Neural progenitor cell (in vitro differentiated cells): ENCODE measurements around the gene TENT5C. TPM values are rescaled to one million over a fixed set of nuclear protein-coding genes. Genes with fewer than 3 reads are reported as not detected.

Experiments used
- DNase-seq: peaks from one replicate; pipeline ENCODE4 v3.0.0-alpha.2; 2016; ENCODE audit warnings: low spot score
- H2AFZ ChIP-seq: fragments of 200-600 bp; sonication (generic); replicated peaks from 2 replicates; pipeline ENCODE4 v1.6.1; 2016; ENCODE audit warnings: antibody characterized with exemption
- H3F3A ChIP-seq: fragments of 200-600 bp; sonication (generic); 2 replicates; pipeline ENCODE4 v1.6.1; 2016; ENCODE audit warnings: antibody characterized with exemption, low read depth
- H3K27ac ChIP-seq: fragments of 200-600 bp; sonication (generic); 2 replicates; pipeline ENCODE4 v1.5.1; 2016; ENCODE audit warnings: mild to moderate bottlenecking
- H3K27me3 ChIP-seq: fragments of 200-600 bp; sonication (generic); 2 replicates; pipeline ENCODE4 v1.6.1; 2016; ENCODE audit warnings: mild to moderate bottlenecking, moderate library complexity
- H3K36me3 ChIP-seq: fragments of 200-600 bp; sonication (generic); 2 replicates; pipeline ENCODE4 v1.5.1; 2016
- H3K4me1 ChIP-seq: fragments of 200-600 bp; sonication (generic); 2 replicates; pipeline ENCODE4 v1.6.1; 2016; ENCODE audit warnings: mixed run types
- H3K4me2 ChIP-seq: fragments of 200-600 bp; sonication (generic); 2 replicates; pipeline ENCODE4 v1.6.1; 2016
- H3K4me3 ChIP-seq: fragments of 200-600 bp; sonication (generic); 2 replicates; pipeline ENCODE4 v1.5.1; 2016
- H3K79me2 ChIP-seq: fragments of 200-600 bp; sonication (generic); 2 replicates; pipeline ENCODE4 v1.6.1; 2016; ENCODE audit warnings: low read depth
- H3K9ac ChIP-seq: fragments of 200-600 bp; sonication (generic); 2 replicates; pipeline ENCODE4 v1.6.1; 2016
- H3K9me3 ChIP-seq: fragments of 200-600 bp; sonication (generic); 2 replicates; pipeline ENCODE4 v1.5.1; 2016; ENCODE audit warnings: low read depth
- H4K20me1 ChIP-seq: fragments of 200-600 bp; sonication (generic); 2 replicates; pipeline ENCODE4 v1.6.1; 2016; ENCODE audit warnings: low read depth
- H3K27ac Mint-ChIP-seq: 3 replicates; pipeline ENCODE4 v1.8.0; 2021; ENCODE audit warnings: mixed read lengths
- H3K27me3 Mint-ChIP-seq: 2 replicates; pipeline ENCODE4 v1.8.0; 2022; ENCODE audit warnings: low read depth, mild to moderate bottlenecking, inconsistent platforms, moderate library complexity, mixed read lengths; ENCODE audit not compliant: insufficient read depth
- H3K36me3 Mint-ChIP-seq: 3 replicates; pipeline ENCODE4 v1.8.0; 2021; ENCODE audit warnings: mixed read lengths
- H3K4me1 Mint-ChIP-seq: 3 replicates; pipeline ENCODE4 v1.8.0; 2021; ENCODE audit warnings: mixed read lengths
- H3K4me3 Mint-ChIP-seq: 3 replicates; pipeline ENCODE4 v1.8.0; 2021; ENCODE audit warnings: mild to moderate bottlenecking, moderate library complexity, mixed read lengths
- H3K9me3 Mint-ChIP-seq: 3 replicates; pipeline ENCODE4 v1.8.0; 2020; ENCODE audit warnings: mixed read lengths
- CTCF ChIP-seq: fragments of 200-600 bp; sonication (generic); IDR thresholded peaks from 2 replicates; pipeline ENCODE4 v1.5.1; 2017; ENCODE audit warnings: antibody characterized with exemption, mild to moderate bottlenecking
- EZH2 ChIP-seq: fragments of 200-600 bp; sonication (generic); IDR thresholded peaks from 2 replicates; pipeline ENCODE4 v1.6.1; 2017; ENCODE audit warnings: antibody characterized with exemption, mild to moderate bottlenecking, moderate library complexity
- EZH2phosphoT487 ChIP-seq: fragments of 200-600 bp; sonication (generic); IDR thresholded peaks from 2 replicates; pipeline ENCODE4 v1.6.1; 2017; ENCODE audit warnings: antibody characterized with exemption
- total RNA-seq: library from RNA; depleted of rRNA; stranded (reverse); fragments of >200 nt; gene quantifications from 2 replicates; pipeline ENCODE4 v1.2.3, GENCODE V29; 2015; ENCODE audit warnings: low replicate concordance

Gene TENT5C
- total RNA-seq, 1 donor from 2014 or later, result 0.39 TPM

GRCh38 chr1:117663156-117663902 is 57.5 kb downstream of the TENT5C start:
- H3K4me3 Mint-ChIP-seq, result no peak overlapping the region
- no peak overlapping the region for H3K27ac Mint-ChIP-seq
- TF ChIP-seq EZH2phosphoT487, result no peak
- TF ChIP-seq EZH2, result no peak
- TF ChIP-seq CTCF, result no peak
- H3K9me3 Mint-ChIP-seq, result no peaks in the 10 kb centered on the region
- no peak overlapping the region for H3K4me3 ChIP-seq
- DNase-seq, result no peak
- H3K36me3 Mint-ChIP-seq, result no peaks in the 10 kb centered on the region
- H4K20me1 ChIP-seq, result no peaks in the 10 kb centered on the region
- no peak overlapping the region for H2AFZ ChIP-seq
- H3K4me1 ChIP-seq, result no peaks in the 10 kb centered on the region
- H3F3A ChIP-seq, result no peaks in the 10 kb centered on the region
- H3K9me3 ChIP-seq, result no peaks in the 10 kb centered on the region
- no peak overlapping the region for H3K9ac ChIP-seq
- no peak overlapping the region for H3K4me2 ChIP-seq
- no peaks in the 10 kb centered on the region for H3K27me3 ChIP-seq
- no peaks in the 10 kb centered on the region for H3K4me1 Mint-ChIP-seq
- H3K36me3 ChIP-seq, result no peaks in the 10 kb centered on the region
- H3K27me3 Mint-ChIP-seq, result peaks cover 2% of the 10 kb centered on the region
- no peak overlapping the region for H3K27ac ChIP-seq
- no peaks in the 10 kb centered on the region for H3K79me2 ChIP-seq

- H3K36me3 Mint-ChIP-seq, result no peaks in the 10 kb centered on the region
- no peaks in the 10 kb centered on the region for H3K4me1 Mint-ChIP-seq
- no peak overlapping the region for H3K27ac ChIP-seq
- H3K4me1 ChIP-seq, result no peaks in the 10 kb centered on the region
- H3K9ac ChIP-seq, result no peak overlapping the region
- no peak for TF ChIP-seq CTCF
- TF ChIP-seq EZH2phosphoT487, result no peak
- no peak for TF ChIP-seq EZH2
- H3K9me3 ChIP-seq, result no peaks in the 10 kb centered on the region
- H4K20me1 ChIP-seq, result no peaks in the 10 kb centered on the region
- H3K27ac Mint-ChIP-seq, result no peak overlapping the region
- DNase-seq, result no peak
- H3K4me2 ChIP-seq, result no peak overlapping the region
- peaks cover 2% of the 10 kb centered on the region for H3K27me3 Mint-ChIP-seq
- no peak overlapping the region for H2AFZ ChIP-seq
- no peaks in the 10 kb centered on the region for H3K9me3 Mint-ChIP-seq
- no peaks in the 10 kb centered on the region for H3K27me3 ChIP-seq
- no peaks in the 10 kb centered on the region for H3F3A ChIP-seq
- H3K79me2 ChIP-seq, result no peaks in the 10 kb centered on the region
- H3K4me3 ChIP-seq, result no peak overlapping the region
- H3K4me3 Mint-ChIP-seq, result no peak overlapping the region
- H3K36me3 ChIP-seq, result no peaks in the 10 kb centered on the region
Measured at GRCh38 chr1:117664314-117664713, 58.5 kb downstream of the TENT5C start.

GRCh38 chr1:117665556-117666270 is 59.9 kb downstream of the TENT5C start:
- Histone ChIP-seq H3F3A (no peaks in the 10 kb centered on the region), H3K4me3 (no peak overlapping the region), H4K20me1 (no peaks in the 10 kb centered on the region), H3K27ac (no peak overlapping the region), H3K9ac (no peak overlapping the region), H3K4me2 (no peak overlapping the region), H3K36me3 (no peaks in the 10 kb centered on the region), H2AFZ (no peak overlapping the region), H3K27me3 (no peaks in the 10 kb centered on the region), H3K9me3 (no peaks in the 10 kb centered on the region), H3K79me2 (no peaks in the 10 kb centered on the region), H3K4me1 (no peaks in the 10 kb centered on the region)
- no peak for TF ChIP-seq EZH2
- no peak for TF ChIP-seq EZH2phosphoT487
- TF ChIP-seq CTCF, result no peak
- no peak overlapping the region for H3K4me3 Mint-ChIP-seq
- H3K36me3 Mint-ChIP-seq, result no peaks in the 10 kb centered on the region
- H3K27ac Mint-ChIP-seq, result no peak overlapping the region
- H3K4me1 Mint-ChIP-seq, result no peaks in the 10 kb centered on the region
- H3K9me3 Mint-ChIP-seq, result no peaks in the 10 kb centered on the region
- no peak for DNase-seq
- peaks cover 2% of the 10 kb centered on the region for H3K27me3 Mint-ChIP-seq
